Heart left ventricle (tissue), 16 donors: ENCODE results near the gene CENPK. TPM values are rescaled to one million over a fixed set of nuclear protein-coding genes. Genes with fewer than 3 reads are reported as not detected.

ENCODE experiments used
- ATAC-seq, 4 donors: fragments of 200-7000 bp; cut with Tn5 transposase; one replicate each; pipeline ENCODE4 v1.9.1; 2020 to 2022; ENCODE audit warnings: moderate library complexity in 4 of 4, mild to moderate bottlenecking in 3 of 4, moderate number of reproducible peaks in 1 of 4
- DNase-seq, 5 donors: peaks; one replicate each; pipeline ENCODE4 v3.0.0-alpha.2; 2020
- H3K27ac ChIP-seq, 12 donors: fragments of 200-600 bp; sonication (generic) in 4 of 12; one replicate each; pipeline versions ENCODE4 v1.5.0 to v1.8.0; 2016 to 2022; ENCODE audit warnings: mild to moderate bottlenecking in 2 of 12
- H3K27me3 ChIP-seq, 9 donors: fragments of 200-600 bp; sonication (generic) in 2 of 9; one replicate each; pipeline versions ENCODE4 v1.5.1 to v1.8.0; 2016 to 2022; ENCODE audit warnings: mild to moderate bottlenecking in 3 of 9
- H3K36me3 ChIP-seq, 9 donors: fragments of 200-600 bp; sonication (generic) in 2 of 9; one replicate each; pipeline versions ENCODE4 v1.5.0 to v1.8.0; 2018 to 2022; ENCODE audit warnings: mild to moderate bottlenecking in 2 of 9
- H3K4me1 ChIP-seq, 12 donors: fragments of 200-600 bp; sonication (generic) in 4 of 12; one replicate each; pipeline versions ENCODE4 v1.5.0 to v1.8.0; 2016 to 2022; ENCODE audit warnings: mild to moderate bottlenecking in 3 of 12
- H3K4me3 ChIP-seq, 12 donors: fragments of 200-600 bp; sonication (generic) in 4 of 12; one replicate each; pipeline versions ENCODE4 v1.5.0 to v1.8.0; 2017 to 2022; ENCODE audit warnings: mild to moderate bottlenecking in 9 of 12, moderate library complexity in 4 of 12
- H3K9me3 ChIP-seq, 12 donors: fragments of 200-600 bp; sonication (generic) in 4 of 12; one replicate each; pipeline versions ENCODE4 v1.5.0 to v1.8.0; 2016 to 2022; ENCODE audit warnings: mild to moderate bottlenecking in 1 of 12
- CTCF ChIP-seq, 12 donors: fragments of 200-600 bp; sonication (generic) in 4 of 12; IDR thresholded peaks; one replicate each; pipeline versions ENCODE4 v1.5.0 to v1.8.0; 2018 to 2022; ENCODE audit warnings: antibody characterized with exemption in 12 of 12, mild to moderate bottlenecking in 5 of 12
- POLR2A ChIP-seq, 2 donors: fragments of 450-650 bp; IDR thresholded peaks; one replicate each; pipeline ENCODE4 v1.6.1; 2017; ENCODE audit warnings: antibody characterized with exemption in 2 of 2, mild to moderate bottlenecking in 2 of 2, moderate library complexity in 2 of 2
- WGBS, 4 donors: extraction: QIAGEN DNeasy Blood & Tissue Kit in 2 of 4; methylation state at CpG; one replicate each; pipeline versions ENCODE4 v1.1.5 to v1.1.7; 2013 to 2018; 5-methylcytosine and 5-hydroxymethylcytosine counted together
- intact Hi-C, 10 donors: fragments of 100-400 bp; cut with DNase I; formaldehyde crosslinking; loops; one replicate each; pipeline versions ENCODE4 v1.11.1 to v1.14.2; 2022
- polyA plus RNA-seq, 2 donors: library from polyadenylated mRNA; stranded (reverse); fragments of 200-250 nt; gene quantifications; one replicate each; pipeline ENCODE4 v1.2.3, GENCODE V29; 2013
- total RNA-seq, 9 donors: library from RNA; depleted of rRNA in 2 of 9; stranded (reverse); fragments of >200 nt in 2 of 9; fragmentation: NEBNext Ultra II Directional in 3 of 9; extraction: Animal tissue kit (Norgen Biotek cat#: 25700) in 3 of 9; gene quantifications; one replicate each; pipeline versions ENCODE4 v1.1.0 to v1.2.4, GENCODE V29; 2016 to 2023
- donor health status: ischemic (EF 13 %, LVEDD 7.1; RV severe dilation, severe dysfunction).
- donor health status: healthy with polysubstance abuse.
- donor health status: DM: no; HTN: yes; CAD: no.
- donor health status: DM: no; HTN: no; CAD: no.
- donor health status: ischemic (EF 25% LVEDD 6.9; RV normal size, moderate dysfunction).
- donor health status: ischemic (EF 25% LVEDD 5.7; RV mildly dilated, moderate dysfunction).
- donor health status: healthy.
- donor health status: DM: yes; HTN: yes; CAD: no.
- donor health status: ischemic (EF 35%, LVEDD 5.7; RV mildly dilated, moderate dysfunction).
- donor health status: nonischemic (EF 11% LVEDD 7.7; RV severe dilation, severe dysfunction).
- donor health status: DM: yes; HTN: yes; CAD: no.
- donor health status: PGD.
- donor health status: ischemic (EF 29% LVEDD 5.4; RV normal size, mild dysfunction).
- donor health status: nonischemic (EF 23%, LVEDD 6.1; RV moderate dilation, normal function).

CENPK gene
- total and polyA plus RNA-seq, 11 donors = 0.32 to 6.9 (median 0.78) TPM; not detected in 2

- ATAC-seq = no peak
- peak in 1 of 5 donors; percentile 42 for DNase-seq
- H3K9me3 ChIP-seq = no peaks in the 10 kb centered on the region
- intact Hi-C loops = loop anchor here in 7 of 10 donors (2.0 to 10.0 kb wide), 8 partner anchors 121 to 851 kb away; no protein-coding TSS in a partner anchor
- no peak overlapping the region for H3K4me3 ChIP-seq
- H3K4me1 ChIP-seq = peaks cover 0 to 17% (median 5%) of the 10 kb centered on the region in 12 donors
- no peak overlapping the region for H3K27ac ChIP-seq
- WGBS, 4 donors = 90 to 95% (median 93%) methylated on average over 15 to 28 of the region's 28 CpGs
- TF ChIP-seq POLR2A (IDR thresholded peaks at IDR 0.05) = no peak
- H3K27me3 ChIP-seq = no peaks in the 10 kb centered on the region
- no peaks in the 10 kb centered on the region for H3K36me3 ChIP-seq
Measured at GRCh38 chr5:65485405-65485804, 77.6 kb downstream of the CENPK start.

- Histone ChIP-seq H3K36me3 (no peaks in the 10 kb centered on the region), H3K9me3 (no peaks in the 10 kb centered on the region), H3K27ac (peak overlapping the region; percentile 77 to 94 (median 90)), H3K27me3 (no peaks in the 10 kb centered on the region), H3K4me3 (peak overlapping the region in 11 of 12 donors; percentile 20 to 75 (median 65)), H3K4me1 (peaks cover 0 to 27% (median 11%) of the 10 kb centered on the region in 12 donors)
- DNase-seq (no peak), ATAC-seq (peak in 3 of 4 donors; percentile 61 to 66 (median 63))
- intact Hi-C loops = loop anchor here (1.0 to 10.0 kb wide), 21 partner anchors 119 to 849 kb away; no protein-coding TSS in a partner anchor
- WGBS, 4 donors = 14 to 21% (median 17%) methylated on average over 3 of the region's 3 CpGs
- no peak for TF ChIP-seq POLR2A (IDR thresholded peaks at IDR 0.05)
- TF ChIP-seq CTCF (IDR thresholded peaks at IDR 0.05) = peak; percentile 33 to 75 (median 68)
Measured at GRCh38 chr5:65483546-65484346, 79.2 kb downstream of the CENPK start.

GRCh38 chr5:65482736-65483545, 80.0 kb downstream of the CENPK start:
- peak in 2 of 4 donors; percentile 33 to 62 for ATAC-seq
- H3K4me1 ChIP-seq = peaks cover 0 to 27% (median 11%) of the 10 kb centered on the region in 12 donors
- TF ChIP-seq POLR2A (IDR thresholded peaks at IDR 0.05) (no peak), CTCF (IDR thresholded peaks at IDR 0.05) (no peak)
- H3K9me3 ChIP-seq = no peaks in the 10 kb centered on the region
- H3K4me3 ChIP-seq = peak overlapping the region; percentile 20 to 75 (median 64)
- intact Hi-C loops = loop anchor here (1.0 to 10.0 kb wide), 22 partner anchors 118 to 848 kb away; no protein-coding TSS in a partner anchor
- WGBS, 4 donors = 0% methylated on average over 12 of the region's 12 CpGs
- H3K36me3 ChIP-seq = no peaks in the 10 kb centered on the region
- H3K27ac ChIP-seq = peak overlapping the region; percentile 77 to 94 (median 90)
- DNase-seq = peak in 1 of 5 donors; percentile 27
- no peaks in the 10 kb centered on the region for H3K27me3 ChIP-seq

- TF ChIP-seq POLR2A (IDR thresholded peaks at IDR 0.05) = no peak
- no peak for TF ChIP-seq CTCF (IDR thresholded peaks at IDR 0.05)
- peak overlapping the region; percentile 20 to 75 (median 64) for H3K4me3 ChIP-seq
- H3K9me3 ChIP-seq = no peaks in the 10 kb centered on the region
- intact Hi-C loops = loop anchor here (1.0 to 10.0 kb wide), 19 partner anchors 118 to 848 kb away; no protein-coding TSS in a partner anchor
- no peaks in the 10 kb centered on the region for H3K36me3 ChIP-seq
- WGBS, 4 donors = 0% methylated on average over 6 of the region's 6 CpGs
- peaks cover 0 to 27% (median 11%) of the 10 kb centered on the region in 12 donors for H3K4me1 ChIP-seq
- ATAC-seq = peak in 2 of 4 donors; percentile 6 to 15
- H3K27me3 ChIP-seq = no peaks in the 10 kb centered on the region
- DNase-seq = no peak
- H3K27ac ChIP-seq = peak overlapping the region; percentile 77 to 94 (median 90)
Measured at GRCh38 chr5:65482296-65482735, 80.7 kb downstream of the CENPK start.
